Activated CD8-positive, alpha-beta T cell treated with anti-CD3 and anti-CD28 coated beads for 36 hours (primary cell): Measurements from ENCODE around the gene OTUB1. TPM values are rescaled to one million over a fixed set of nuclear protein-coding genes. Genes with fewer than 3 reads are reported as not detected.
"Not testable (repeated sequence)": the region's sequence is repeated elsewhere in the genome, so short reads cannot be mapped to it uniquely, and the experiment has no call there.

Experiments used
- ATAC-seq: fragments of 200-7000 bp; cut with Tn5 transposase; one replicate; pipeline ENCODE4 v1.10.0; 2021; ENCODE audit warnings: mild to moderate bottlenecking, moderate library complexity
- CTCF ChIA-PET: fragments of 350-600 bp; sonication (Branson Sonifier 250); formaldehyde crosslinking; loops from one replicate; lab custom pipeline; 2021; ENCODE audit warnings: antibody characterized with exemption; lab: Charles Lee
- POLR2A ChIA-PET: fragments of 350-600 bp; sonication (Branson Sonifier 250); formaldehyde crosslinking; loops from one replicate; lab custom pipeline; 2021; ENCODE audit warnings: antibody characterized with exemption; lab: Charles Lee
- DNase-seq: peaks from one replicate; pipeline ENCODE4 v3.0.0-alpha.2; 2020
- H3K27ac Mint-ChIP-seq: one replicate; pipeline ENCODE4 v1.8.0; 2021; ENCODE audit warnings: mild to moderate bottlenecking, mixed read lengths
- H3K27me3 Mint-ChIP-seq: one replicate; pipeline ENCODE4 v1.8.0; 2021; ENCODE audit warnings: mixed read lengths
- H3K36me3 Mint-ChIP-seq: one replicate; pipeline ENCODE4 v1.8.0; 2021; ENCODE audit warnings: low read depth, mixed read lengths
- H3K4me1 Mint-ChIP-seq: one replicate; pipeline ENCODE4 v1.8.0; 2021; ENCODE audit warnings: low read depth, mixed read lengths
- H3K4me3 Mint-ChIP-seq: one replicate; pipeline ENCODE4 v1.8.0; 2021; ENCODE audit warnings: mild to moderate bottlenecking, moderate library complexity, mixed read lengths
- H3K9me3 Mint-ChIP-seq: one replicate; pipeline ENCODE4 v1.8.0; 2021; ENCODE audit warnings: mixed read lengths
- CTCF ChIP-seq: fragments of 200-600 bp; IDR thresholded peaks from one replicate; pipeline ENCODE4 v1.8.0; 2022; ENCODE audit warnings: antibody characterized with exemption, mild to moderate bottlenecking
- intact Hi-C: fragments of 100-400 bp; cut with micrococcal nuclease; formaldehyde crosslinking; loops from one replicate; pipeline ENCODE4 v1.10.0; 2022
- total RNA-seq, 2 experiments: library from RNA; stranded (reverse); gene quantifications; one replicate each; pipeline ENCODE4 v1.2.3, GENCODE V29; 2021

OTUB1 gene
- total RNA-seq, 2 experiments from 2014 or later: 70.1 to 73.9 TPM

GRCh38 chr11:64043545-64043944 is 57.3 kb downstream of the OTUB1 start:
- no peak for DNase-seq
- Mint-ChIP-seq H3K27ac (no peak overlapping the region), H3K27me3 (peaks cover 9% of the 10 kb centered on the region), H3K9me3 (no peaks in the 10 kb centered on the region), H3K36me3 (no peaks in the 10 kb centered on the region), H3K4me3 (no peak overlapping the region), H3K4me1 (no peaks in the 10 kb centered on the region)
- ChIA-PET CTCF (no interaction called here), POLR2A (no interaction called here)
- no peak for TF ChIP-seq CTCF
- intact Hi-C loops: no loop called here
- ATAC-seq: no peak

GRCh38 chr11:64044730-64045393 is 58.6 kb downstream of the OTUB1 start:
- H3K36me3 Mint-ChIP-seq: no peaks in the 10 kb centered on the region
- DNase-seq (no peak), ATAC-seq (no peak)
- ChIA-PET CTCF (interaction anchor here (1.1 kb wide), 1 partner anchor 12 kb away, joined by 3 read pairs; no protein-coding TSS in a partner anchor), POLR2A (interaction anchor here (0.6 kb wide), 2 partner anchors 16 to 31 kb away, joined by 3 read pairs; no protein-coding TSS in a partner anchor)
- peaks cover 5% of the 10 kb centered on the region for H3K27me3 Mint-ChIP-seq
- intact Hi-C loops: no loop called here
- no peaks in the 10 kb centered on the region for H3K9me3 Mint-ChIP-seq
- no peak for TF ChIP-seq CTCF
- no peak overlapping the region for H3K4me3 Mint-ChIP-seq
- no peaks in the 10 kb centered on the region for H3K4me1 Mint-ChIP-seq
- no peak overlapping the region for H3K27ac Mint-ChIP-seq

- Mint-ChIP-seq H3K9me3 (no peaks in the 10 kb centered on the region), H3K36me3 (no peaks in the 10 kb centered on the region), H3K27ac (no peak overlapping the region), H3K4me1 (no peaks in the 10 kb centered on the region), H3K27me3 (peaks cover 2% of the 10 kb centered on the region), H3K4me3 (no peak overlapping the region)
- no peak for TF ChIP-seq CTCF
- ATAC-seq (no peak), DNase-seq (no peak)
- ChIA-PET CTCF (no interaction called here), POLR2A (no interaction called here)
- intact Hi-C loops: no loop called here
Observed at GRCh38 chr11:64045700-64046099, 59.5 kb downstream of the OTUB1 start.

- H3K27me3 Mint-ChIP-seq, H3K36me3 Mint-ChIP-seq, H3K4me3 Mint-ChIP-seq, intact Hi-C loops, DNase-seq, H3K9me3 Mint-ChIP-seq, H3K4me1 Mint-ChIP-seq, ATAC-seq, CTCF ChIA-PET, POLR2A ChIA-PET, H3K27ac Mint-ChIP-seq: not testable (repeated sequence)
Observed at GRCh38 chr11:64047373-64047772, 61.1 kb downstream of the OTUB1 start.

Other genes starting within 250 kb of the OTUB1 start
- gene ZFTA, start 217.7 kb upstream of the OTUB1 start, total RNA-seq: 1 to 10 TPM; 4.1 to 4.3 TPM
- 10 to 100 TPM; 28.4 to 29.0 TPM for gene SPINDOC, start 173.0 kb upstream of the OTUB1 start, total RNA-seq
- gene MARK2, start 147.3 kb upstream of the OTUB1 start, total RNA-seq: 10 to 100 TPM; 23.3 to 24.5 TPM
- gene RCOR2, start 69.3 kb upstream of the OTUB1 start, total RNA-seq: 1 to 10 TPM in 1 of 2 experiments, under 1 TPM in 1; 0.61 to 2.1 TPM
- 10 to 100 TPM; 18.5 to 20.5 TPM for gene NAA40, start 47.4 kb upstream of the OTUB1 start, total RNA-seq
- 100 to 1,000 TPM; 436 to 497 TPM for gene COX8A, start 11.8 kb upstream of the OTUB1 start, total RNA-seq
- gene FLRT1, start 49.5 kb downstream of the OTUB1 start, total RNA-seq: not detected
- 10 to 100 TPM; 38.7 to 38.8 TPM for gene MACROD1, start 179.7 kb downstream of the OTUB1 start, total RNA-seq
- 100 to 1,000 TPM; 396 to 416 TPM for gene STIP1, start 199.7 kb downstream of the OTUB1 start, total RNA-seq
- 100 to 1,000 TPM; 210 to 214 TPM for gene FERMT3, start 220.3 kb downstream of the OTUB1 start, total RNA-seq
- 10 to 100 TPM; 33.7 to 41.5 TPM for gene TRPT1, start 239.7 kb downstream of the OTUB1 start, total RNA-seq
- 10 to 100 TPM; 66.0 to 69.2 TPM for gene NUDT22, start 239.8 kb downstream of the OTUB1 start, total RNA-seq
- 10 to 100 TPM; 25.8 to 26.1 TPM for gene DNAJC4, start 244.1 kb downstream of the OTUB1 start, total RNA-seq
- 100 to 1,000 TPM in 1 of 2 experiments, 10 to 100 TPM in 1; 86.6 to 104 TPM for gene VEGFB, start 248.1 kb downstream of the OTUB1 start, total RNA-seq